Sigmoid colon (tissue), 4 donors: ENCODE results near the gene MYRFL.

Experiments
- CTCF ChIP-seq, 4 experiments: fragments of 450-650 bp in 3 of 4; fragments of 200-600 bp in 1 of 4; IDR thresholded peaks; one replicate each; pipeline ENCODE4 v1.5.1; 2016 to 2019; ENCODE audit warnings: antibody characterized with exemption in 4 of 4, mild to moderate bottlenecking in 3 of 4, moderate library complexity in 2 of 4
- POLR2AphosphoS5 ChIP-seq, 4 donors: sonication (generic); formaldehyde crosslinking; IDR thresholded peaks; one replicate each; pipeline ENCODE4 v1.6.1; 2017; ENCODE audit warnings: antibody characterized with exemption in 4 of 4

GRCh38 chr12:69844416-69844815 is 19.4 kb downstream of the MYRFL start:
- TF ChIP-seq CTCF (IDR thresholded peaks at IDR 0.05), result no peak
- TF ChIP-seq POLR2AphosphoS5 (IDR thresholded peaks at IDR 0.05), result no peak
